ENCODE measurements around the gene AUTS2. TPM values are rescaled to one million over a fixed set of nuclear protein-coding genes. Genes with fewer than 3 reads are reported as not detected.
"Not testable (repeated sequence)": the region's sequence is repeated elsewhere in the genome, so short reads cannot be mapped to it uniquely, and the experiment has no call there.

Gene AUTS2
- total RNA-seq, 1 experiment from 2014 or later, result 2.3 TPM

DNA sequence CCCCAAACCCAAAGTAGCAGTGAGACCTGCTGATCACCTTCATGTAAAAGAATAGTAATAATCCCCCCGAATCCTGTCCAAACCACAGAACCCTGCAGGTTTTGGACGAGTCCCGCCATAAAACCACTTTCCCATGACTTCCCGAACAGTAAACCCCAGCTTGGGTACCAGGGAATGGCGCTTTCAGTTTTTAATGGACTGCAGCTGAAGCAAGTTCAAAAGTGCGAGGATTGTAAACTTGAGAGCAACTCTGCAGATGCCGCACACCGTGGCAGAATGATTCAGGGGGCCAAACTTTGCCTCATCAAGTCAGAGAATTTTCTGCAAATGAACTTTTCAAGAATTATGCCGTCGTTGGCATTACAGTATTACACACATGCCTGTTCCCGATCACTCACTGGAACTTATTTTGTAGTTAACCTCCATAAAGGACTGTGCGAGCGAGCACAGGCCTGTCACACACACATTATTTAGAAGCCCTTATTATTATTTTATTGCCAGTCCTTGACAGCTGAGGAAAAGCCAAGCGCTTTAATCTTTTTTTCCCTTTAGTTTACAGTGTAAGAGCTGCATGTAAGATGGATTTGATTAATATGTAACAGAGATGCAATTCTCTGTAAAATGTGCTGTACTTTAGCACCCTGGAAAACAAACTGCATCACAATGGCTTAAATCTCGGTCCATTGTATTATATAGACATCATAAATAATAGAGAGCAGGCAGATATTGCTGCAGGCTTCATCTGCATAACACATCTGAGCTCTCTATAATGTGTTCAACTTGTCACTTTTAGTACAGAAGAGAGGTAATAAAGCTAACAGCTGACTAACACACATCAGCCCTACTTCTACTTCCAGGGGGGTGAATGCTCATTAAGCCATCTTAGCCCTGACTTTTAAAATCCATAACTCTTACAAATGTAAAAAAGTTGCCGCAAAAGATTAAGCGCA lies 1040.2 kb downstream of the AUTS2 start:
- in situ Hi-C loops (cut with HindIII; ENCODE audit: low pct_unique_long_range_greater_than_20kb, low sequenced_read_pairs), result no loop called here
- DNase-seq (ENCODE audit: low read depth), result no peak

DNA sequence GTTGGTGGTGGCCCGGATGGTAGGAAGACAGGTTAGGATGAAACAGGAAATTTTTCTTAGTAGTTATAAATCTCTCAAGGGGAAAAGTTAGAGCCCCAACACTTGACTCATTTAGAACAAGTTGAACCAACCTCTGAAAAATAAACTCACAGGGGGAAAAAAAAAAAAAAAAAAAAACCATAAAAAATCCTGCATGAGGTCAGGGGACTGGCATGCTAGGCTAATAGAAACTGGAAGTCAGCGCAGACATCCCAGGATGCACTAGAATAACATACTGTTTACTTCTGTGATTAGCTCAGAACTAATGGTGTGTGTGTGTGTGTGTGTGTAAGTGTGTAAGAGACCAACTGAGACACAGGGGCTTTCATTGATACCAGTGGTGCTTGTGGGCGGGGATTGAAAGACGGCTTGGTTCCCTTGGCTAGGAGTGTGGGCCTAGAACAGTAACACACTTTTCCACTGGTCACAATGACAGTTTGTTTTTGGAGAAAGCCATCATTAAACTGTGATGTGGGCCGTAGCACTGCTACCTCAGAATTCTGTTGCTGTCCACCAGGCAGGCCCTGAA lies 1042.1 kb downstream of the AUTS2 start:
- peak; percentile 2 for DNase-seq (ENCODE audit: low read depth)
- in situ Hi-C loops (cut with HindIII; ENCODE audit: low pct_unique_long_range_greater_than_20kb, low sequenced_read_pairs), result no loop called here

DNA sequence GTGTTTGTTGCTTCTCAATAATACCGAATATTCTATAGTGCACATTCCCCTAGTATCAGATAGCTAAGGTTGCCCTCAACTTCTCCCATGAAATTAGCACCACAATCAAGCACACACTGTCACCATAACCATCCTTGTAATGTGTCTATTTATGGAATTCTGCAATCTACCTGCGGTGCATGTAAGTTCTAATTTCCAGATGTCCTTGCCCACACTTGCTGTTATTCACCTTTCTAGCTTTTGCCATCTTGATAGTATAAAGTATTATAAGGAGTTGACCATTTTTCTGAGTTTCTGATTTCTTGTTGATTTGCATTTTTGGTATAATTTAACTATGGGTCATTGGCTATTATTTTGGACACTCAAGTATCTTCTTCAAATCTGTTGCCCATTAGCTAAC lies 1043.6 kb downstream of the AUTS2 start:
- in situ Hi-C loops (cut with HindIII; ENCODE audit: low pct_unique_long_range_greater_than_20kb, low sequenced_read_pairs), result no loop called here
- no peak for DNase-seq (ENCODE audit: low read depth)

DNA sequence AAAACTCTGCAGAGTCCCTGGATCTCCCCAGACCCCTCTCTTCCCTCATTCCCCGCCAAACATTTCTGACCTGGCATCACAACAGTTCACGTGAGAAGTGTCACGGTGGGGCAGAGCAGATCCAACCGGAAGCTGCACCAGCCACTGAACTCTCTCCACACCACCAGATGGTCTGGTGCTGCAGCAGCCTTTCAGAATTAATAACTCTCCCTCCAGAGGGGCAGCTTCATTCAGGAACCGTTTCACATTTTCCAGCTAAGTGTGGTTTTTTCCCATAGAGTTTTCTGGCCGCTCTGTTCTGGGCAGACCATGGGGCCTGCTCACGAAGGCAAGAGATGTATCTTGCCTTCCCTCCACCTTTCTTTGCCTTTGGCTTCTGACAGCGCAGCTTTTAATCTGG lies 1047.0 kb downstream of the AUTS2 start:
- no peak for DNase-seq (ENCODE audit: low read depth)
- in situ Hi-C loops (cut with HindIII; ENCODE audit: low pct_unique_long_range_greater_than_20kb, low sequenced_read_pairs), result no loop called here

DNA sequence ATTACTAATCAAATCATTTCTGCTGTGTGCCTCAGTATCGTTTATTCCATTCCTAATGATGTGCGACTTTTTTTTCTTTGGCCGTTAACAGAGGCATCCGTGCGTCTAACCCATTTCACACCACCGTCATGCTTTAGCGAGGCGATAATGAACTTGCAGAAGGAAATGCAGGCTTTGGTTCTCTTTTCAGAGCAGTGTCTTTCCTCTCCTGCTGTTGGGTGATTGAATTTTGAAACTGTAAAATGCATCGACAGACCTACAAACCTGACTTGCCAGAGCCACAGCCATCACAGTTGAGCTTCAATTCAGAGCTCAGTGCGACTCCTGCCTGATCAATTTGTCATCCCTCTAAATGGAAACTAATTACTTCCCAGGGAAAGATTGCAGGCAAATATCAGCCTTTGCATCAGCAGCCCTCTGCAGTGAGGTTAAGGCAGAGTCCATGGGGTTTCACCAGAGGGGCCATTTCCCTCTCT lies 1047.6 kb downstream of the AUTS2 start:
- in situ Hi-C loops (cut with HindIII; ENCODE audit: low pct_unique_long_range_greater_than_20kb, low sequenced_read_pairs), result no loop called here
- DNase-seq (ENCODE audit: low read depth), result no peak

DNA sequence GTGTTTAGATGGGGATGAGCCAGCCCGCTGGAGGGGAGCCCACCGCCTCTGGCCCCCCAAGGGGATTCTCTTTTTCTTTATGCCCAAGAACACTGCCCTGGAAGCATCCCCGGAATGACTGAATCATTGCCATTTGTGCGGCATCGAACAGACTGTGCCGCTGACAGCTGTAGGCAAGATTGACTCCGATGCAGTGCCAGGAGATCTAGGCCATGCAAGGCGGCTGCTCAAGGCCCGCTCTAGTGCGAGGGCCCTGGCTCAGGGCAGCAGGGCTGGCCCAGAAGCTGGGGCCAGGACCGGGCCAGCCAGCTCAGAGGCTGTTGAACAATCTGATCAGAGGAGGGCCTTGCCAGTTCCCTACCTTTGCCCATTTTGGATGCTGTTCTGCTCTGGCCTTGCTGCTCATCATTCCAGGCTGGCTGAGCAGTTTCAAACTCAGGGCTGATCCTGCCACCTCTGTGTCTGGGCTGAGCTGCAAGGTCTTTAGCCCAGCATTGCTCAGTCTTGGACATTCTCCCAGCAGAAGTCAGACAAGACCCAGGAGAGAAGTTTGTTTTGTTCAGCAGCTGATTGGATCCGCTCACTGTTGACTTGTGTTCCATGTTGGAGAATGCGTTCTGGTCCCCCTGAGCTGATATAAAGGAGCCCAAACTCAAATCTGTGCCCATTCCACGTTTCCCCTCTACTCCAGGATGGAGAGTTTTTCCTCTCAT lies 1048.4 kb downstream of the AUTS2 start:
- in situ Hi-C loops (cut with HindIII; ENCODE audit: low pct_unique_long_range_greater_than_20kb, low sequenced_read_pairs), result no loop called here
- DNase-seq (ENCODE audit: low read depth), result no peak

DNA sequence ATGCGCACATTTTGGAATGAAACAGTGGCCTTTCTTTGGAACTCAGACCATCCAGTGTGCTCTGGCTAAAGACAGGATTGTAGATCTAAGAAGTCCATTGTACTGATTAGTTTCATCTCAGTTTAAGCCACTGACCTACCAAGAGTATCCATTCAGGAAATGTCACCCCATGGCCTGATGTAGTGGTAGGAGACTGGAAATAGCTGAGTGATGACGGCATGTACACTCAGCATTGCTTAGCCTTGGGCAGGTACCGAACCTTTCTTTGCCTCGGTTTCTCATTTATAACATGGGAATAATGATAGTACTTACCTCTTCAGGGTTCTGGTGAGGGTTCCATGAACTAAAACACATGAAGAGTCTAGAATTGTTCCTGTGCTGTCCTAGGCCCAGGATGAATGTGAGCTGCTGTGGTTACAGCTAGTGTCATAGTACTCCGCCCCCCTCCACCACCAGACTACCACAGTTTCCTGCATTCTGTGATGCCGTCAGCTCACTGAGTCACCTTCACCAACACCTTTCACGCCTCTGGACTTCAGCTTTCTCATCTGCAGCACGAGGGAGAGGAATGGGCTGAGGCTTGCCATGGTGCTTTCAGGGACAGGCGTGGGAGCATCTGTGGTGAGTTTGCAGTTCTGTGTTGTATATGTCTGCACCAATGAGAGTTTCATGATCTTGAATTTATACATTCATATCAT lies 1049.7 kb downstream of the AUTS2 start:
- no peak for DNase-seq (ENCODE audit: low read depth)
- in situ Hi-C loops (cut with HindIII; ENCODE audit: low pct_unique_long_range_greater_than_20kb, low sequenced_read_pairs), result no loop called here

DNA sequence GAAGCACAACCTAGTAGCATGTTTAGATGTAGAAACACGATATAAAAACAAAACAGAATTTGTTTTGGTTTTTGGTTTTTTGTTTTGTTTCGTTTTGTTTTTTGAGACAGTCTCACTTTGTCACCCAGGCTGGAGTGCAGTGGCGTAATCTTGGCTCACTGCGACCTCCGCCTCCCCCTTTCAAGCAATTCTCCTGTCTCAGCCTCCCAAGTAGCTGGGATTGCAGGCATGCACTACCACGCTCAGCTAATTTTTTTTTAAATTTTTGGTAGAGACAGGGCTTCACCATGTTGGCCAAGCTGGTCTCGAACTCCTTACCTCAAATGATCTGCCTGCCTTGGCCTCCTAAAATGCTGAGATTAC lies 1050.2 kb downstream of the AUTS2 start:
- in situ Hi-C loops (cut with HindIII; ENCODE audit: low pct_unique_long_range_greater_than_20kb, low sequenced_read_pairs); DNase-seq (ENCODE audit: low read depth): not testable (repeated sequence)

DNA sequence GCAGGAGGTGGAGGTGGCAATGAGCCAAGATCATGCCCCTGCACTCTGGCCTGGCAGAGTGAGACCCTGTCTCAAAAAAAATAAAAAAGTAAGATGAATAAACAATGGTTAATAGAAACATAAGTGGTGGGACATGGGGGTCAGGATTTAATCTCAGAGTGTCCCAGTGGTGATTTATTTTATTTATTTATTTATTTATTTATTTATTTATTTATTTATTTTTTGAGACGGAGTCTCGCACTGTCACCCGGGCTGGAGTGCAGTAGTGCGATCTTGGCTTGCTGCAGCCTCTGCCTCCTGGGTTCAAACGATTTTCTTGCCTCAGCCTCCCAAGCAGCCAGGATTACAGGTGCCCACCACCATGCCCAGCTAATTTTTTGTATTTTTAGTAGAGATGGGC lies 1051.0 kb downstream of the AUTS2 start:
- in situ Hi-C loops (cut with HindIII; ENCODE audit: low pct_unique_long_range_greater_than_20kb, low sequenced_read_pairs), result no loop called here
- no peak for DNase-seq (ENCODE audit: low read depth)

DNA sequence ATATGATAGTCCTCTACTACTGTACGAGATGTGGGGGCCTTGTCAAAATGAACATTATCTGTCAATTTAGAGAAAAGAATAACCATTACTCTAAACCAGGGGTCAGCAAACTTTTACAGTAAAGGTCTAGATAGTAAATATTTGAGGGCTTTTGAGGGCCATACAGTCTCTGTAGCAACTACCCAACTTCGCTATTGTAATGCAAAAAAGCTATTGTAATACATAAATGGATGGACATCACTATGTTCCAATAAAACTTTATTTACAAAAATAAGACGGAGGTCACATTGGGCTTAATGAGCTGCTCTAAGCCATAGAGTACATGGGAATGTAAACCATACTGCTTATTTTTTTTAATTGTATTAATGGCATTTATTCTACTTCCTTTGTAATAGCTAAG lies 1055.9 kb downstream of the AUTS2 start:
- no peak for DNase-seq (ENCODE audit: low read depth)
- in situ Hi-C loops (cut with HindIII; ENCODE audit: low pct_unique_long_range_greater_than_20kb, low sequenced_read_pairs), result no loop called here

DNA sequence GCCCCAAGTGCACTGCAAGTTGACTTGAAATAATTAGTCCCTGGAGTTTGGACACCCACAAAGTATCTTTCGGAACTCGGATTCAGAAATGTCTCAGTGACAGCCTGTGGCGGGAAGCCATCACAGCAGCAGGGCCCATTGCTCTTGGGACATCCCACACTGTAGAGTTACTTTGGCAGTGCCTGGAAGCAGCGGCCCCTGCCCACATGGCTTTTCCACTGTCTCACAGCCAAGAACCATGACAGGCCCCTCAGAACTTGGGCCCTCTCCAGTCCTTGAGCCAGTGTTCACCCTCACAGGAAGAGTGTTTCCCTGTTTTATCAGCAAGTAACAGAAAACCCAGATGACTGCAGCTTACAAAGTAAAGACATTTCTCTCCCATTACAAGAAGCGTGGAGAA lies 1056.7 kb downstream of the AUTS2 start:
- in situ Hi-C loops (cut with HindIII; ENCODE audit: low pct_unique_long_range_greater_than_20kb, low sequenced_read_pairs), result no loop called here
- DNase-seq (ENCODE audit: low read depth), result no peak

DNA sequence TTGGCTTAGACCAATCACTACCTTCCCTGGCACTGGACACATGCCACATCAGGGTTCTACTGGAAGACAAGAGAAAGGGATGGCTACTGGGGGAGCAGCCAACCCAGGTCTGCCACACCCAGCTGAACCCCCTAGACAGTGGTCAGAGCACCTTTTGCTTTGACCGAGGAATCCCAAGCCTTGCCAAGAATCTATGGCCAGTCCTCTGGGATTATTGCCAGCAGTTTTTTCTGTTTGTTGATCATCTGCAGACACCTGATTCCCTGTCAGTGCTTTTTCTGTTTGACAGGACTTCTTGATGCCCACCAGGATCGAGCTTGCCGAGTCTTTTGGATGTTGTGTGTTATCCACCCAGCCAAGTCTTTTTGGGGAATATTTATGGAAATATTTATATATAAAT lies 1057.4 kb downstream of the AUTS2 start:
- no peak for DNase-seq (ENCODE audit: low read depth)
- in situ Hi-C loops (cut with HindIII; ENCODE audit: low pct_unique_long_range_greater_than_20kb, low sequenced_read_pairs), result no loop called here

DNA sequence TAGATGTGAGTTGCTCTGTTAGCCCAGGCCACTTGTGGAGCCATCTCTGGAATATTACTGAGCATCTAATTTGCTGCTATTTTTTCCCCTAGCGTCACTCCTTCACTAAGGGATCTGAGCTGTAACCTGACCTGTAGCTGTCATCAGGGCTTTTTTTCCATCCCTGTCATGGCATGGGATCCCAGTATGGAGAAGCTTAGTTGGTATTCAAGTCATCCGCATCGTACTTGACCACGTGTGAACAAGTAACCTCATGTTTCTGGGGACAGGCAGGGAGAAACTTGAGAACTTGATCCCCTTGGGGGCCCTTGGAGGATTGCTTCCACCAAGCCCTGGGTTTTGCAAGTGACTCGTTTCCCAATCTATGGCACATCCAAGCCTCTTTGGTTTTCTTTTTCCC lies 1059.3 kb downstream of the AUTS2 start:
- DNase-seq (ENCODE audit: low read depth), result no peak
- in situ Hi-C loops (cut with HindIII; ENCODE audit: low pct_unique_long_range_greater_than_20kb, low sequenced_read_pairs), result no loop called here

DNA sequence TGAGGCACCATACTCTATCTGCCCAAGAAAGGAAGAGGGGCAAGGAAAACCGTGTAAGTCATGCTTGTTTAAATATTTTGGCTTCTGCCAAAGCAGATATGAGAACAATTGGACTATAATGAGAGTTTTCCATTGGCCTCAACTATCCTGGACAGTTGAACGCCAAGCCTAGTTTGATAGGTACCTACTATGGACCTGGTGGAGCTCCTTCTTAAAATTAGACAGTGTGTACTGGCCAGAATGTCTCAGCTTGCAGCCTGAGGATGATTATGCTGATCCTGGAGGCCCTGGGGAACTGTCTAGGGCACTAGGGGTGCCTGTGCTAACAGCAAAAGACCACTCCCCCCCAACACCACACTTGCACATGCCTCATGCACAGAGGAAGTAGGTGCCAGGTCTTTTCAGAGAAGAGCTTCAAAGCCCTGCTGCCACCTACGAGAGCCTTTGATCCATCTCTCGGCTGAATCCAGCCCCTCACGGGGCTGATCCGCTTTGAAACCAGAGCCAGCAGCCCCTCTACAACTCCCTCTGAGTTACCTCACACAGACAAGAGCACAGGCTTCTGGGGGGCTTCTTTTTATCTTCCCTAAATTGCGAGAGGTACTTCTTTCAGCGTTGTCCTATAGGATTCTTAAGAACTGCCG lies 1059.8 kb downstream of the AUTS2 start:
- in situ Hi-C loops (cut with HindIII; ENCODE audit: low pct_unique_long_range_greater_than_20kb, low sequenced_read_pairs), result no loop called here

DNA sequence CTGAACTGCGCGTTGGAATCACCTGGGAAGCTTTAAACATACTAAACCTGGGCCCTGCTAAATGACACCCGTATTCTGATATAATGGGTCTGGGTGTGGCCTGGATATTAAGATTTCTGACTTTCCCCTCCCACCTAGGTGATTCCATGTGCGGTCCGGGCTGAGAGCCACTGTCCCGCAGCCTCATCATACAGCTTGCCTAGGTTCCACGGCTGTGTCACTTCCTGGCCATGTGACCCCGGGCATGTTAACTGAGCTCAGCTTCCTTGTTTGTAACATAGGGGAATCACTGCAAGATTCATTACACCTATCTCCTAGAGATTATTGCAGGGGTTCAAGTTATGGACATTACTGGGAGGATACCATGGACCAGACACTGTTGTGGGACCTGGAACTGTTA lies 1061.0 kb downstream of the AUTS2 start:
- DNase-seq (ENCODE audit: low read depth), result no peak
- in situ Hi-C loops (cut with HindIII; ENCODE audit: low pct_unique_long_range_greater_than_20kb, low sequenced_read_pairs), result no loop called here

More for the DNA sequence above, 1059.8 kb downstream of the AUTS2 start:
- no peak for DNase-seq (ENCODE audit: low read depth)

DNA sequence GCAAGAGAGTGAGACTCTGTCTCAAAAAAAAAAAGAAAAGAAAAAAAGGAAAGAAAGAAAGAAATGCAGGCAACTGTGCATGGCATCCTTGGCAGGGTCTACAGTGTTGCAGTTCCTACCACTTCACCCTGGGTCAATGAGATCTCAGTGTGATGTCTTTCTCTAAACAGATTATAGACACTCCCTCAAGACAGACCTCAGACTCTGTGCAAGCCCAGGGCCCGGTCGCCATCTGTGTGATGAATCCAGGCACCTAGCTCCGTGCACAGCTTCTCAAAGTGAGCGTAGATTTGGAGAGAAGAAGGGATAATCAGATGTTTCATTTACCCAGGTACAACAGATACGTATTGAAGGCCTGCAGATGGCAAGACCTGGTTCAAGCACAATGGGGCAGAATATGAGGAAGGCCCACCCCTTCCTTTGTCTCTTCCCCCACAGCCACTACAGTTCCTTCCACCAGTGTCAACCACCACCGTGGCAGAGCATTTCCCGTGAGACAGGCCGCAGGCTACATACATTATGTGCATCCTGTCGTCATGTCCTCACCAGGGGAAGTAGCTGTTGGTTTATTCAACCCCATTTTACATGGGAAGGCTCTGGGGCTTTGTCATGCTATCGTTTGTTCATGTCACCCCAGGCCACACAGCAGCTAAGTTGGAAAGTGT lies 1062.0 kb downstream of the AUTS2 start:
- in situ Hi-C loops (cut with HindIII; ENCODE audit: low pct_unique_long_range_greater_than_20kb, low sequenced_read_pairs), result no loop called here

DNA sequence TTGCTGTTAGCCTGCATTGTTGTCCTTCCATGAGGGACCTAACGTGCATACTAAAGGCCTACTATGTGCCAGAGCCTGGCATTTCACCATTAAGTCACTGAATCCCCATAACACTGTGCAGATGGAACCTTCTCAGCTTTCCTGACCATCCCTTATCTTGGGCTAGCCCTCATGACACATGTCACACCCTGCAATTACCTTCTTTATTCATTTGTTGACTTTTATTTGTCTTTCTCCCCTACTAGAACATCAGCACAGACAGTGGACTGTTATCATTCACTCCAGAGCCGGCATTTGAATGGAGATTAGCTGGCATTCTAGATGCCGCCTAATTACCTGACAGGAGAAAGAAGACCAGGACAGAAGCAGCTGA lies 1062.5 kb downstream of the AUTS2 start:
- no peak for DNase-seq (ENCODE audit: low read depth)
- in situ Hi-C loops (cut with HindIII; ENCODE audit: low pct_unique_long_range_greater_than_20kb, low sequenced_read_pairs), result no loop called here

More for the DNA sequence above, 1062.0 kb downstream of the AUTS2 start:
- no peak for DNase-seq (ENCODE audit: low read depth)

DNA sequence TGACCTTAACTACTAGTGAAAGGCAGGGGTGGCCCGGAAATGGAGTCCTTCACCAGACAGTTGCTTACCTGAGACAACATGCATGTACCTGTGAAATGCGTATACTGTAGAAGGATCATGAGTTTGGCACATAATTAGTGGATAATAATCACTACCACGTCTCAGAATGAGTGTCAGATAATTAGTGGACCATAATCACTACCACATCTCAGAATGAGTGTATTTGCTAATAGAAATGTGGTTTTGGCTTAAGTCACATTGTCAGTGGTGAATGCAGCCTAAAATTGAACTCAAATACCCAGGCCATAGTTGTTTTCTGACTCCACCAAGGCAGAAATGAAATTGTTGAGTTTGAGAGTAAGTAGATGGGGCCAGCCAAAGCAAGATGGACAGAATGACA lies 1065.4 kb downstream of the AUTS2 start:
- DNase-seq (ENCODE audit: low read depth), result no peak
- in situ Hi-C loops (cut with HindIII; ENCODE audit: low pct_unique_long_range_greater_than_20kb, low sequenced_read_pairs), result no loop called here
